GM20431 (cell line): ENCODE results near the gene NPFFR2.
"Not testable (repeated sequence)": the region's sequence is repeated elsewhere in the genome, so short reads cannot be mapped to it uniquely, and the experiment has no call there.

Experiments used
- in situ Hi-C: fragments of 300-500 bp; cut with MseI, MboI; formaldehyde crosslinking; loops from one replicate; pipeline ENCODE4 v1.15.0; 2020; ENCODE audit warnings: low sequenced_read_pairs; ENCODE audit not compliant: unreplicated experiment

Gene NPFFR2

DNA sequence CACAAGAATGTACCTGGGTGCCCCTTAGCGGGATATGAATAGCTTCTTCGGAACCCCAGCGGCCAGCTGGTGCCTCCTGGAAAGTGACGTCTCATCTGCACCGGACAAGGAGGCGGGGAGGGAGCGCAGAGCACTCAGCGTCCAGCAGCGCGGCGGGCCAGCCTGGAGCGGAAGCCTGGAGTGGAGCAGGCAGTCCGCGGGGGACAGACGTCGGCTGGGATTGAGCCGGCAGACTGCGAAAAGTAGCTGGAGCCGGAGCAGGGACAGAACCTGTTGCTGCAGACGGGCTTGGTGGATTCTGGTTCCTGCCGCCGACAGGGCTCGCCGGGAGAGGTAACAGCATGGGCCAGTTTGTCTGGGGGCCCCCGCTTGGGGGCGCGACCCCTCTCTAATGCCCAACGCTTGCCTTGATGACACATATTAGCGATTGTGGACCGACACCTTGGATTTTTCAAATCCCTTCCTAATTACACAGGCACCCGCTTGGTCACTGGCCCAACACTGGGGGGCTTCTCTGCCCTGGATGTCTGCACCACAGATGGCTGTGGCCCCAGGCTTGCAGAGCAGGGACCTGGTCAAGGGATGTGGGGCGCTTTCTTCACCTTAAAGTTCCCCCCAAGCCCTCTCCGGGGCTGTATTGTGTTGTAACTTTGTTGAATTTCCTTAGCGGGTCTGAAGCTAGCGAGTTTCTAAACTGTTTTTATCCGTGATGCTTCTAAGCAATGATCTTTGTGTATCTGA, at the start of gene NPFFR2:
Gene NPFFR2, plus strand, starts transcription at position 133 of the 741 bp plus-strand sequence. CDS start 96,592 bp downstream, outside the sequence.
- in situ Hi-C loops, result no loop called here

DNA sequence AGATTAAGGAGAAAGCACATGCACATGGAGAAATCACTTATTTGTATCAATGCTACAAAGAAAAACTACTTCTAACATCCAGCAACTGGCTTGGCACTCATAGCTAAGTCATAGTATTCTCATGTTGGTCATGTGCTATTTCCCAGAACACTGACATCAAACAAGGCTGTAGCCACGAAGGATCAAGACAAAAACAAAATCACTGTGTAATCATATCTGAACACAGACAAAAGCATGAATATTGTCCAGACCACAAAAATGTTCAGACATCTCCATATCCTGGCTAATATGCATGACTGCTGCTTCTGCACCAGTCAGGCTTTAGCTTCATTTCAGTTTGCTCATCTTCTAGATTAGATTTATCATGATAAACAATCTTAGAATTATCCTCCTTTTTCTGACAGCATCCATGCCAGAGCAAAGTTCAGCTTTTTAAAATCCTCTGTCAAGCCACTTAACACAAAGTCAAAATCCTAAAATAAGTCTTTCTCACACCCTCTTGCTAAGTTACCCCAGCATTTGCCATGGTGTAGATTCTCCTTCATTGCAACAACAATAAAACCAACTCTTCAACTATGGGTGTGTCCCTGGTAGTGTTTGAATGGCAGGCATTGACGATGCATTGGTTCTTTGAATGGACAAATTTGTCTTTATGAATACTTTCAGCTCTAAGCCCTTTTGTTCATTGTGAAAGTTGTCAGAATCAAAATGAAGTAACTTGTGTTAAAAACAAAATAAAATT, 39.1 kb upstream of the NPFFR2 start:
- in situ Hi-C loops, result no loop called here

DNA sequence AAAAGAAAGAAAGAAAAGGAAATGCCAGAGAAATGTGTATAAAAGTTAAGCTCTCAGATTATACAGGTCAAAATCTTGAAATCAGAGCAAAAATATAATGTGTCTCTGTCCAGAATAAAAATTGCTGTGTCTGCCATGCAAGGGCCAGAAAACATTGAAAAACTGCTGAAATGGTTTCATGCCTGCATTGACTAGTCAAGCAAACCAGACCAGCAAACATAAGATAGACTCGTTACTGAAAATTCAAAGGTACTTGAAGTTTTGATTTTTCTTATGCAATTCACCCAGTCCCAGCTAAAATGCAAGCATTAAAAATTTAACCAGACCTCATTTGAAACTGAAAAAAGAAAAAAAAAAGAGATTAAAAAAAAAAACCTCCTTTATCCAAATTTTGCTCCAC, 37.2 kb upstream of the NPFFR2 start:
- in situ Hi-C loops, result no loop called here

DNA sequence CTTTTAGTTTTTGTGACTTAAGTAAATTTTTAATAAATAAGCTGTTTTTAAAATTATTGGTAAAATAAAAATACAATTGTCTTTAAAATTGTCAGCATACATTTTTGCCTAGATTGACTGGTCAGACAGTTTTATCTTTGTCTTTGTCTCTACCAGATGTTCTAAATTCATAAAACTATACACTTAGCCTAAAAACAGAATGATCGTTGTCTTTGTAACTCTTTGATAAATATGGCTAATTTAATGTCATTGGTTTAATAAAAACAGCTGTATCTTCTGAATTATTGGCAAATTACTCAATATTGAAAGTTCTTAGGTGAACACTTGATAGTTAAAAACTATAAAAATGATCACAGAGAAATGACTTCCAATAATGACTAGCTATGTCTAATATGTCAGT, 36.5 kb upstream of the NPFFR2 start:
- in situ Hi-C loops, result no loop called here

DNA sequence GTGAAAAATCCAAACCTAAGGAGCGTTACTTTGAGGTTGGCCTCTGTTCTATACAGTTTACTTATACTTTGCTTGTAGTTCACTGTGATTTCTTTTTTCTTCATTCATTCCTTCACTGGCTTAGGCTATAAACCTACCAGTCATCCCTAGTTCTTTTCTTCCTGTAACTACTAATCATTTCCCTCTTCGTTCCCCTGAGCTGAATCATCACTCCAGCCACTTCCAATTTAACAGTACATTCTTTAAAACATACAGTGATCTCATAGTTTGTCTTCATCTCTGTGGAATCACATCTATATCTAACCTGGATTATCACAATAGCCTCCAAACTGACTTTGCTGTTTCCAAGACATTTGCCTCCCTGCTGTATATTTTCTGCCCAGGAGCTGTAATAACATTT, 25.2 kb upstream of the NPFFR2 start:
- in situ Hi-C loops, result no loop called here

DNA sequence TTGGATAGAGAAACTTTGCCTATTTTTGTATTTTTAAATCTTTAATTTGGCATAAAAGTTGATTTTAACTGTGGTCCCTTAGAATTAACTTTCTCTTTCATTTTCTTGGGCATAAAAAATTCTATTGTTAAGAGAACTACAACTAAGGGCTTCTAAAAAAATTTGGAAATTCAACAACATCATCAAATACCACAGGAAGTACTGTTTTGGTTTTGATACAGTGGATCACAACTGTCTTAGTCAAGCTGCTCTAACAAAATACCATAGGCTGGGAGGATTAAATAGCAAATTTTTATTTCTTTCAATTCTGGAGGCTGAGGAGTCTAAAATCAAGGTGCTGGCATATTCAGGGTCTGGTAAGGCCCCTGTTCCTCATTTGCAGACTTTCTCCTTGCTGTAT, 19.9 kb upstream of the NPFFR2 start:
- in situ Hi-C loops, result no loop called here

DNA sequence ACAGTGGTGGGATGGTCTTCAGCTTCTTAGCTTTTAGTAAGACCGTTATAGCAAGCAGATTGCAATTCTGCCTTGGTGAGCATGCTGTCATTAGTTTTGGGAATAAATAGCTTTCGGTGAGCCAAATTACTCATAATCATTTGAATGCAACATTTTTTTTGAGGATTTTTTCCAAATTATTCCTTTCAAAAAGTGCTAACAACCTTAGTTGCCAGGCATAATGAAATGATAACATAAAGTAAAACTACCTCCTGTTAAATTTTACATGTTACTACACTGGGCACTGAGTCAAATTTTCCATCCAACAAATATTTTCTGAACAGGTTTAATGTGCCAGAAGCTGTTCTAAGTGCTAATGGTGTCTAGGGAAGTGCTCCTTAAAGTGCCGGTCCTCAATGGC, 15.8 kb upstream of the NPFFR2 start:
- in situ Hi-C loops, result no loop called here

DNA sequence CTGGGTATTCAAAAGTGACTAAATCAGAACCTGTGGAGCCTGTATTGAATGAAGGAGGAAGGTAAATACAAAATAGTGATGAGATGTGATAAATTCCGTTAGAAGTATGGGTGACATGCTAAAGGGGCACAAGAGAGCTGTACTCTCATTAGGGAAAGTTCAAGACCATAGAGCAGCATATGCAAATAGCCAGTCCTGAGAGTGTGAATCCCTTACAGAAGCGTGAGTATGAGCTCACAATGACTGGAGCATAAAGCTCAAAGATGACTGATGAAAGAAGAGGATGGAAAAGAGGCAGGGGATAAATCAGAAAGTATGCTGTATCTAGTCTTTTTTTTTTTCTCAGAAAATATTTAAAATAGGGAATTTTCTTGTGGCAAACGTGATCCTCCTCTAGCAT, 12.1 kb upstream of the NPFFR2 start:
- in situ Hi-C loops, result no loop called here

DNA sequence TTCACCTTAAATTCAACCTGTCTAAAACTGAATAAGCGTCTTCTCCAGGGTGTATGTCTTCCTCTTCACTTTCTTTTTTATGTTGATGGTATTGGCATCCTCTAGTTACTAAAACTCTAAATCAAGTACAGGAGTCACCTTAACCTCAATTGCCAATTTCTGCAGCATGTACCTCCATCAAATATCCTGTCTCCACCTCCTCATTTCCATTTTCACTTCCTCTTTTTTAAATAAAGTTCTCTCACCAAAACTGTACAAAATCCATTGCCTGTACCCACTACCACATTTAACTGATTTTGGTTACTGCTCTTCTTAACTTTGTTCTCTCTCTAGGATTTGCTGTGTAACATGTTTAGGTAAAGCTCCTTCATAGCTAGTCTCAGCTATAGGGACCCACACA, 9.2 kb upstream of the NPFFR2 start:
- in situ Hi-C loops, result no loop called here

DNA sequence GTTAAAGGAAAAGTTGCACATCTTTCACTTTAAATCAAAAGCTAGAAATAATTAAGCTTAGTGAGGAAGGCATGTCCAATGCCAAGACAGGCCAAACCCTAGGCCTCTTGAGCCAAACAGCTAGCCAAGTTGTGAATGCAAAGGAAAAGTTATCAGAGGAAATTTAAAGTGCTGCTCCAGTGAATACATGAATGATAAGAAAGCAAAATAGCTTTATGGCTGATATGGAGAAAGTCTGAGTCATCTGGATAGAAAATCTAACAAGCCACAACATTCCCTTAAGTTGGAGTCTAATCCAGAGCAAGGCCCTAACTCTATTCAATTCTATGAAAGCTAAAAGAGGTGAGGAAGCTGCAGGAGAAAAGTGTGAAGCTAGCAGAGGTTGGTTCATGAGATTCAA, 23.8 kb downstream of the NPFFR2 start:
- in situ Hi-C loops, result no loop called here

DNA sequence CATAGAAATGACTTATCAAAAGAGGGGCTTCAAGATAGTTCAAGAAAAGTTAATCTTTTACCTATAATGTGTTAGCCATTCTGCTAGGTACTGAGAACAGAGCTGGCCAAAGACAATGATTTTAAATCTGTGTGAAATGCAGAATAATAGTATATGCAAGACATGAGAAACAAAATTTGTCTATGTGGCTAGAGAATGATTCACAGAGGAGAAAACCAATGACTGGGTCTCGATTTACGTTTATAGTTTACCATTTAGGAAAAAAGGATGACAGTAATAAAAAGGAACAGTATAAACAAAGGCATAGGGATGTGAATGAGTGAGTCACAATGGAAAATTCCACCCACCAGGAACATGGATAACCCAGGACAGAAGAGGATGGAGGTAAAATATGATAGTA, 31.9 kb downstream of the NPFFR2 start:
- in situ Hi-C loops, result no loop called here

DNA sequence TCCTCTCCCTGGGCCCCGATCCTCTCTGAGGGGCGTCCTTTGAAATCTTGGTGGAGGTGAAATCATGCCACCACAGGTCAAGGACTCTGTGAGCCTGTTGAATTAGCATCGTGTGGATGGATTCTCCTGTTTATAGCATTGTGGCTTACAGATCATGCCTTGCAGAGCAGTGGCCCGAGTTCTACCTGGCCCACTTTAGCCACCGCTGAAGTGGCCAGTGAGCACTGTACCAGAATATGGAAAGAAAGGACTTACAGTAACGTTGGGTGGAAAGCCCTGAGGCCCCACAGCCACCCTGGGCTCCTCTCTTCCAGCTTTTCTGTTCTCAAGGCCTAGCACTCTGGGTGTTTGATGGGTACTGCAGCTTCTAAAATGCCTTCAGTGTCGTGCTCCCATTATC, 35.3 kb downstream of the NPFFR2 start:
- in situ Hi-C loops, result no loop called here

DNA sequence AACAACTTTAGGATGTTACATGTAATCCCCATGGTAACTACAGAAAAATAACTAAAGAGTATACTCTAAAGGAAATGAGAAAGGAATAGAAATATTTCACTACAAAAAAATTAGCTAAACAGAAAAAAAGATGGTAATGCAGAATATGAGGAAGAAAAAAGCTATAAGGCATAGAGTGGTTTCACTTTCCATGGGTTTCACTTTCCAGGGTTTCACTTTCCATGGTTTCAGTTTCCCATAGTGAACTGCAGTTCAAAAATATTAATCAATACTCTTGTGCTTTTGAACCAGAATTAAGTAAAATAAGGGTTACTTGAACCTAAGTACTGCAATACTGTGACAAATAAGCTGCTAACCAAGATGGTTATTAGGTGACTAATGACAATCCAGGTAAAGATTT, 42.0 kb downstream of the NPFFR2 start:
- in situ Hi-C loops, result no loop called here

DNA sequence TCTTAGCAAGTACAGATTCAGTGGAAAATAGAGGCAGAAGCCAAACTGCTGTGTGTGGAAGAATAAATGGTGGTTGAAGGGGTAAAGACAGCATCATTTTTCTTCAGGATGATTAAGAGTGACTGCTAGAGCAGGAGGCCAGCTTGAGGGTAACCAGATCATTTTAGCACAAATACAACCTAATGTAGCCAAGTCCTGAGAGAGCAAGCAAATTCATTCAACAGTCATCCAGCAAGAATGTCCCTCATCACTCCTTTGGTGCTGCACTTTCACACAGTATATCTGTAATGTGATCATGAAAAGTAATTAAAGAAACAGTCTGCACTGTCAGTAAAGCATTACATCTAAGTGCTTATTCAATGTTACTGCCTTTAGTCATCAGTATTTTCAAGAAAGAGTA, 44.8 kb downstream of the NPFFR2 start:
- in situ Hi-C loops, result no loop called here

DNA sequence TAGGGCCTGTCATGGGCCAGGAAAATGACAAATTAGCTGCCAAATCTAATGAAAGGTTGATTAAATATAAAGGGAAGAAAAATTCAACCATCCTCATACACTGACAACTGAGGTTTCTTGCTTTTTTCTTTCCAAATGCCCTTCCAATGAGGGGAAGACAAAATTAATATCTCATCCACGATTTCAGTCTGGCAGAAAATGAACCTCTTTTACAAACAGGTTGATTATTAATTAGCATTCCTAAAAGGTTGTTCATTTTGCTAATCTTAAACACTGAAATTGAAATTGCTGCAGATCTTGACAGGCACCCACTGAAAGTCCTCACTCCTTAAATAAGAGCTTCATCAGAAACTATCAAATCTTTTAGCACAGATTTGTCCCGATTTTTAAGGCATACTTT, 45.5 kb downstream of the NPFFR2 start:
- in situ Hi-C loops, result no loop called here

DNA sequence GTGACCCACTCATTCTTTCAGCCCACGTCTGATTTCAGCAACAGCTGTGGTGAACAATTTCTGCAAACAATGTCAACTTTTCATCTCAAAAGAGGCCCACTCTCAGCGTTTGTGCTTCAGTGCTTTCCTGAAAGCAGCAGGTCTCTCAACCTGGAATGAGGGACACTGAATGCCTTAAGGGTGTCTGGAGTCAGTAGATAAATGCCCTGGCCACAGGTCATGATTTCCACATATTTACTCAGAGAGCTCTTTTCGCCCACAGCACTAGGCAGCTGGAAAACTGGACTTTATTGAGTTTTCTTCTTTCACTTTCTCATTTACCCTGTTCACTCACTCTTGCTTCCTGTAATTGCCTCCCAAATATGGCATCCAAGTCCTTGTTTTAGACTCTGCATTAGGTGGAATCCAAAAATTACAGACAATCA, 52.8 kb downstream of the NPFFR2 start:
- in situ Hi-C loops, result no loop called here

DNA sequence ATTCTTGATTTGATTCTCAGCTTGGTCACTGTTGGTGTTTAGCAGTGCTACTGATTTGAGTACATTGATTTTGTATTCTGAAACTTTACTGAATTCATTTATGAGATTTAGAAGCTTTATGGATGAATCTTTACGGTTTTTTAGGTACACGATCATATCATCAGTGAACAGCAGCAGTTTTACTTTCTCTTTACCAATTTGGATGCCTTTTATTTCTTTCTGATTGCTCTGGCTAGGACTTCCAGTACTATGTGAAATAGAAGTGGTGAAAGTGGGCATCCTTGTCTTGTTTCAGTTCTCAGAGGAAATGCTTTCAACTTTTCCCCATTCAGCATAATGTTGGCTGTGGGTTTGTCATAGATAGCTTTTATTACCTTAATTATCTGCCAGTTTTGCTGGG, 58.8 kb downstream of the NPFFR2 start:
- in situ Hi-C loops, result not testable (repeated sequence)

DNA sequence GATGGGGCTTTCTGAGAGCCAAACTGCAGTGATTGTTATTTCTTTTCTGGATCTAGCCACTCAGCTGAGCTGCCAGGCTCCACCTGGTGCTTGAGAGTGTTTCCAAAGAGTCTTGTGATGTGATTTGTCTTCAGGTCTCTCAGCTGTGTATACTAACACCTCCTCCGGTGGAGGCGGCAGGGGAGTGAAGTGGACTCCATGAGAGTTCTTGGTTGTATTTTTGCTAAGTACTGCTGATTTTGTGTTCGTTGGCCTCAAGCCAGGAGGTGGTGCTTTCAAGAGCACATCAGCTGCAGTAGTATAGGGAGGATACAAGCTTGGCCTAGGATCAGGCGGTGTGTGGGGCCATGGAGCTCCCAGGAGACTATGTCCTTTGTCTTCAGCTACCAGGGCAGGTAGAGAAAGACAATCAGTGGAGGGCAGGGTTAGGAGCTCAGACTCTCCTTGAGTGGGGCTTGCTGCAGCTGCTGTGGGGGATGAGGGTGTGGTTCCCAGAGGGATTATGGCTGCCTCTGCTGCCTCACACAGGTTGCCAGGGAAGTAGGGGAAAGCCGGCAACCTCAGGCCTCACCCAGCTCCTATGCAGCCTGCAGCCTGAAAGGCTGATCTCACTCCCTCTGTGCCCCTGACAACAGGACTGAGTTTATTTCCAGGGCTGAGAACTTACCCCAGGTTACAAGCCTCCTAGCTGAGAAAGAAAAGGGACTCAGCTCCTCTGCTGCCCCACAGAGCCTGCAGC, 62.4 kb downstream of the NPFFR2 start:
- in situ Hi-C loops, result no loop called here

DNA sequence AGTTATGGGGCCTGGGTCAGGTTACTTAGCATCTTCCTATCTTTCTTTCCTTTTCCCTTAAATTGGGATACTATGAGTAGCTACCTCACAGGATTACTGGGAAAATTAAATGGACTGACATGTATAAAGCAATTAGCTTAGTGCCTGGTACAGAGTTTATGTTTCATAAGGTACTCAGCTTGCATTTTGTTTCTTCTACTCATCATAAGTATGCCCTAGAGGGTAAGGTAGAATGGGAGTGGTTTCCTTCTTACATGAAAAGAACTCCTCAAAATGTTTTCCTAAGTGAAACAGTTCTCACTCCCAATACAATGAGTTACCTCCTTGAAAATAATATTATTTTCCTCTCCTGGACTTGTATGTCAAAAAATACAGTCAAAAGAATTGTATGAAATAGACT, 75.7 kb downstream of the NPFFR2 start:
- in situ Hi-C loops, result no loop called here

DNA sequence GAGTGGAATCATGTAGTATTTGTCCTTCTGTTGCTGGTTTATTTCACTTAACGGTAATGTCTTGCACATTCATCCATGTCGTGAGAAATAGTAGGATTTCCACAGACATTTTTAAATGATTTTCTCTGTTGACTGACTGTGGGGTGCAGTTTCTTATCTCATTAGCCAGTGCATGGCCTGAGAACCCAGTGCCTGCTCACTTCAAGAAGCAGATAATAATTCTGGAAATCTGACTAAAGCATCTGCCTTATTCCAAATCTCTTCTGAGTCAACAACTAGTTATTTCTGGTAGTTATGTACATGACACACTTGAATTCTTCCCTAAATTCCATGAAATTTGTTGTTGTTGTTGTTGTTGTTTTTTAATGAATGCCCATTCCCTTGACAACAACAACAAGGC, 77.6 kb downstream of the NPFFR2 start:
- in situ Hi-C loops, result no loop called here

DNA sequence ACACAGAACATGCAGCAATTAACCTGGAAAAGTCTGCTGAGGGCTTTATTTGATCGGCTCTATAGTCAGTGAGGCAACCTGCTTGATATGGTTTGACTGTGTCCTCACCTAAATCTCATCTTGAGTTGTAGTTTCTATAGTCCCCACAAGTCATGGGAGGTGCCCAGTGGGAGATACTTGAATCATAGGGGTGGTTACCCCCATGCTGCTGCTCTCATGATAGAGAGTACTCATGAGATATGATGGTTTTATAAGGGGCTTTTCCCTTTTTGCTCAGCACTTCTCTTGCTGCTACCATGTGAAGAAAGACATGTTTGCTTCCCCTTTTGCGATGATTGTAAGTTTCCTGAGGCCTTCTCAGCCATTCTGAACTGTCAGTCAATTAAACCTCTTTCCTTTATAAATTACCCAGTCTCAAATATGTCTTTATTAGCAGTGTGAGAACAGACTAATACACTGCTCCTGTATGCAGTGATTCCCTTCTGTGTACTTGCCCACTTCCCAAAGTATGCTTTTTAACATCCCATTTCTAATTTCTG, 78.2 kb downstream of the NPFFR2 start:
- in situ Hi-C loops, result no loop called here
